ENCODE data around the gene NDUFAF8.

GRCh38 chr17:81241203-81241602 lies 2.1 kb downstream of the NDUFAF8 start:
- no peak for TF ChIP-seq POLR2A (IDR thresholded peaks at IDR 0.05)
- TF ChIP-seq CTCF (IDR thresholded peaks at IDR 0.05): no peak
- no peak for TF ChIP-seq EP300 (IDR thresholded peaks at IDR 0.05)

Data from gastroesophageal sphincter (tissue), 3 donors.